Measurements from ENCODE around the gene DSCAML1.

Gene DSCAML1

DNA sequence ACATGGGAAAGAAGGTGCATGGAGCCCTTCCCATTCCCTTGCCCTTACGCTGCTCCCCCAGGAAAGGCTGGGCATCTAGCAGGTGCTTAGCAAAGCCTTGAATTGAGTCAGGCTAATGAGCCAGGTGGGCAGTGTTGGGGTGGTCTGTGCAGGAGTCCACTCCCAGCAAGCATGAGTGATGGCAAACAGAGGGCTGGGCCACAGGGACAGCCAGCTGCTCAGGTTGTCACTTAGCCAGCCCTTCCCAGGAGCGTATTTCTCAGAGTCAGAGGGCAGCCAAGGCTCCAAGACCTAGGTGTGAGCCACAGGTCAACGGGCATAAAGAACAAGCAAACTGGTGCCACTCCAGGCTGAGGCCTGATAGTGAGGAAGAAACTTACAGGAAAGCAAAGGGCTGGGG is 149.8 kb downstream of the DSCAML1 start:
- ATAC-seq = no peak
- no peak for TF ChIP-seq ISL1 (CRISPR knock-in tag; IDR thresholded peaks at IDR 0.05)
- TF ChIP-seq ZC3H10 (CRISPR knock-in tag; IDR thresholded peaks at IDR 0.05) = no peak
- TF ChIP-seq SNAI2 (CRISPR knock-in tag; IDR thresholded peaks at IDR 0.05) = no peak
- no peak for TF ChIP-seq CSDC2 (CRISPR knock-in tag; IDR thresholded peaks at IDR 0.05)
- TF ChIP-seq ZNF8 (CRISPR knock-in tag; IDR thresholded peaks at IDR 0.05) = no peak
- TF ChIP-seq TCF4 (CRISPR knock-in tag; IDR thresholded peaks at IDR 0.05; ENCODE audit: borderline replicate concordance) = no peak
- TF ChIP-seq ZNF70 (CRISPR knock-in tag; IDR thresholded peaks at IDR 0.05) = no peak
- TF ChIP-seq, protein P1, sequence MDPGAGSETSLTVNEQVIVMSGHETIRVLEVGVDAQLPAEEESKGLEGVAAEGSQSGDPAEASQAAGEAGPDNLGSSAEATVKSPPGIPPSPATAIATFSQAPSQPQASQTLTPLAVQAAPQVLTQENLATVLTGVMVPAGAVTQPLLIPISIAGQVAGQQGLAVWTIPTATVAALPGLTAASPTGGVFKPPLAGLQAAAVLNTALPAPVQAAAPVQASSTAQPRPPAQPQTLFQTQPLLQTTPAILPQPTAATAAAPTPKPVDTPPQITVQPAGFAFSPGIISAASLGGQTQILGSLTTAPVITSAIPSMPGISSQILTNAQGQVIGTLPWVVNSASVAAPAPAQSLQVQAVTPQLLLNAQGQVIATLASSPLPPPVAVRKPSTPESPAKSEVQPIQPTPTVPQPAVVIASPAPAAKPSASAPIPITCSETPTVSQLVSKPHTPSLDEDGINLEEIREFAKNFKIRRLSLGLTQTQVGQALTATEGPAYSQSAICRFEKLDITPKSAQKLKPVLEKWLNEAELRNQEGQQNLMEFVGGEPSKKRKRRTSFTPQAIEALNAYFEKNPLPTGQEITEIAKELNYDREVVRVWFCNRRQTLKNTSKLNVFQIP (CRISPR knock-in tag; IDR thresholded peaks at IDR 0.05; ENCODE audit: borderline replicate concordance, low read depth) = no peak
- TF ChIP-seq, protein P2, sequence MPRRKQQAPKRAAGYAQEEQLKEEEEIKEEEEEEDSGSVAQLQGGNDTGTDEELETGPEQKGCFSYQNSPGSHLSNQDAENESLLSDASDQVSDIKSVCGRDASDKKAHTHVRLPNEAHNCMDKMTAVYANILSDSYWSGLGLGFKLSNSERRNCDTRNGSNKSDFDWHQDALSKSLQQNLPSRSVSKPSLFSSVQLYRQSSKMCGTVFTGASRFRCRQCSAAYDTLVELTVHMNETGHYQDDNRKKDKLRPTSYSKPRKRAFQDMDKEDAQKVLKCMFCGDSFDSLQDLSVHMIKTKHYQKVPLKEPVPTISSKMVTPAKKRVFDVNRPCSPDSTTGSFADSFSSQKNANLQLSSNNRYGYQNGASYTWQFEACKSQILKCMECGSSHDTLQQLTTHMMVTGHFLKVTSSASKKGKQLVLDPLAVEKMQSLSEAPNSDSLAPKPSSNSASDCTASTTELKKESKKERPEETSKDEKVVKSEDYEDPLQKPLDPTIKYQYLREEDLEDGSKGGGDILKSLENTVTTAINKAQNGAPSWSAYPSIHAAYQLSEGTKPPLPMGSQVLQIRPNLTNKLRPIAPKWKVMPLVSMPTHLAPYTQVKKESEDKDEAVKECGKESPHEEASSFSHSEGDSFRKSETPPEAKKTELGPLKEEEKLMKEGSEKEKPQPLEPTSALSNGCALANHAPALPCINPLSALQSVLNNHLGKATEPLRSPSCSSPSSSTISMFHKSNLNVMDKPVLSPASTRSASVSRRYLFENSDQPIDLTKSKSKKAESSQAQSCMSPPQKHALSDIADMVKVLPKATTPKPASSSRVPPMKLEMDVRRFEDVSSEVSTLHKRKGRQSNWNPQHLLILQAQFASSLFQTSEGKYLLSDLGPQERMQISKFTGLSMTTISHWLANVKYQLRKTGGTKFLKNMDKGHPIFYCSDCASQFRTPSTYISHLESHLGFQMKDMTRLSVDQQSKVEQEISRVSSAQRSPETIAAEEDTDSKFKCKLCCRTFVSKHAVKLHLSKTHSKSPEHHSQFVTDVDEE (CRISPR knock-in tag; IDR thresholded peaks at IDR 0.05) = no peak
- TF ChIP-seq, protein P3, sequence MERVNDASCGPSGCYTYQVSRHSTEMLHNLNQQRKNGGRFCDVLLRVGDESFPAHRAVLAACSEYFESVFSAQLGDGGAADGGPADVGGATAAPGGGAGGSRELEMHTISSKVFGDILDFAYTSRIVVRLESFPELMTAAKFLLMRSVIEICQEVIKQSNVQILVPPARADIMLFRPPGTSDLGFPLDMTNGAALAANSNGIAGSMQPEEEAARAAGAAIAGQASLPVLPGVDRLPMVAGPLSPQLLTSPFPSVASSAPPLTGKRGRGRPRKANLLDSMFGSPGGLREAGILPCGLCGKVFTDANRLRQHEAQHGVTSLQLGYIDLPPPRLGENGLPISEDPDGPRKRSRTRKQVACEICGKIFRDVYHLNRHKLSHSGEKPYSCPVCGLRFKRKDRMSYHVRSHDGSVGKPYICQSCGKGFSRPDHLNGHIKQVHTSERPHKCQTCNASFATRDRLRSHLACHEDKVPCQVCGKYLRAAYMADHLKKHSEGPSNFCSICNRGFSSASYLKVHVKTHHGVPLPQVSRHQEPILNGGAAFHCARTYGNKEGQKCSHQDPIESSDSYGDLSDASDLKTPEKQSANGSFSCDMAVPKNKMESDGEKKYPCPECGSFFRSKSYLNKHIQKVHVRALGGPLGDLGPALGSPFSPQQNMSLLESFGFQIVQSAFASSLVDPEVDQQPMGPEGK (CRISPR knock-in tag; IDR thresholded peaks at IDR 0.05; ENCODE audit: borderline replicate concordance) = no peak
- TF ChIP-seq BACH2 (CRISPR knock-in tag; IDR thresholded peaks at IDR 0.05; ENCODE audit: borderline replicate concordance) = no peak
- TF ChIP-seq OSR1 (CRISPR knock-in tag; IDR thresholded peaks at IDR 0.05) = no peak
- TF ChIP-seq ARNTL (CRISPR knock-in tag; IDR thresholded peaks at IDR 0.05; ENCODE audit: borderline replicate concordance, low read depth) = no peak
- TF ChIP-seq ESRRG (CRISPR knock-in tag; IDR thresholded peaks at IDR 0.05) = no peak
- TF ChIP-seq, protein P4, sequence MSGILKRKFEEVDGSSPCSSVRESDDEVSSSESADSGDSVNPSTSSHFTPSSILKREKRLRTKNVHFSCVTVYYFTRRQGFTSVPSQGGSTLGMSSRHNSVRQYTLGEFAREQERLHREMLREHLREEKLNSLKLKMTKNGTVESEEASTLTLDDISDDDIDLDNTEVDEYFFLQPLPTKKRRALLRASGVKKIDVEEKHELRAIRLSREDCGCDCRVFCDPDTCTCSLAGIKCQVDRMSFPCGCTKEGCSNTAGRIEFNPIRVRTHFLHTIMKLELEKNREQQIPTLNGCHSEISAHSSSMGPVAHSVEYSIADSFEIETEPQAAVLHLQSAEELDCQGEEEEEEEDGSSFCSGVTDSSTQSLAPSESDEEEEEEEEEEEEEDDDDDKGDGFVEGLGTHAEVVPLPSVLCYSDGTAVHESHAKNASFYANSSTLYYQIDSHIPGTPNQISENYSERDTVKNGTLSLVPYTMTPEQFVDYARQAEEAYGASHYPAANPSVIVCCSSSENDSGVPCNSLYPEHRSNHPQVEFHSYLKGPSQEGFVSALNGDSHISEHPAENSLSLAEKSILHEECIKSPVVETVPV (CRISPR knock-in tag; IDR thresholded peaks at IDR 0.05) = no peak

DNA sequence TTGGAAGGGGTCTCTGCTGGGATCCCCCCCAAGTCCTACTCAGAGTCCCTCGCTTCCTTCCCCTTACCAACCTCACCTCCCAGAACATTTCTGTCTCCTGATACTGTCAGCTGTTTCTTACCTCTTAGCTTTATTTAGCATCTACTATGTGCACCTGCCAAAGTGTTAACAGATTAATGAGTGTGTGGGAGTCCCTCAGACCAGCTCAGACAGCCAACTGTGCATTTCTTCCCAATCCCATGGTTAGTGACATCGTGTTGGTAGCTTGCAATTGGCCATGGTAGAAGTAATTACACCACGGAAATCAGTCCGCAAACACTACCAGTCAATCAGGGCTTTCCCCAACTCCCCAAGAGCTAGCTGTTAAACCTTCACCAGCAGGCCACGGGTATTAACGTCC is 150.6 kb downstream of the DSCAML1 start:
- no peak for ATAC-seq
- TF ChIP-seq ZFP3 (CRISPR knock-in tag; IDR thresholded peaks at IDR 0.05) (no peak), CSDC2 (CRISPR knock-in tag; IDR thresholded peaks at IDR 0.05) (no peak), ZNF565 (CRISPR knock-in tag; conservative IDR thresholded peaks at IDR 0.05; ENCODE audit: low read depth) (no peak), TOX (CRISPR knock-in tag; IDR thresholded peaks at IDR 0.05; ENCODE audit: borderline replicate concordance) (no peak), ZNF70 (CRISPR knock-in tag; IDR thresholded peaks at IDR 0.05) (no peak)
- TF ChIP-seq, protein P1 (CRISPR knock-in tag; IDR thresholded peaks at IDR 0.05; ENCODE audit: borderline replicate concordance, low read depth) = no peak

DNA sequence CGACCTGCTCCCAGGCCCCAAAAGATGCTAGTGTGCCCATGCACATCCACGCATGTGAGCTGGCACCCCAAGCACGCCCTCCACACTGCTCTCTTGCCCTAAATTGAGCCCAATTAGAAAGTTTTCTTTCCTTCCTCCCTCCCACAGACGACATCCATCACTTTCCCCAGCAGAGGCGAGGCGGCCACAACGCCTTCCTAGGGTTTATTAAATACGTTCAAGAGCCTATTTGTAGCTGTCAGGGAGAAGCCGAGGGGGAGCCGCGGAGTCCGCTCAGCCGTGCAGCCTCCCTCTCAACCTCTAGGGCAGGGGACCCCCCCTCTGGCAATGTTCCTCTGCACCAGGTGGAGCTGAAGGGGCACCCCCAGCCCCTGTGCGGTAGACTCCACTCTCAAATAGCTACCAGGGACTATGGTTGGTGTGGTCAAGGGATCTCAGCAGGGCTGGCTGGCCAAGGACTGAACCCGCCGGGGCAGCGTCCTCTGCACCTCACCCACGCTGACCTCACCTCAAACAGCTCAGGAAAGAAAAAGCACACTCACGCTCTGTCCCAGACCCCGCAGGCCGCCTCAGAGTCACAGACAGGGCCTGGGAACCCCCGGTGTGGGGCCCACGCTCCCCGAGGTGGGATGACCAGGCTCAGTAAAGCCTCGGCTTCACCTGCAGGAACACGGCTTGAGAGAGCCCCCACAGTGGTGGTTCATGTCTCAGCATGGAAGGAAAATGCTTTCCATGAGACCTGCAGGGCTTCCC is 152.4 kb downstream of the DSCAML1 start:
- no peak for ATAC-seq
- TF ChIP-seq SNAI2 (CRISPR knock-in tag; IDR thresholded peaks at IDR 0.05) = no peak

All from SK-N-SH treated with all-trans-retinoic acid at 6 μM for 48 hours (cell line).